WERI-Rb-1 (cell line): ENCODE measurements around the gene NELL2.
A peak's percentile ranks its signal among the peaks of the same experiment; 100 is the strongest.

Source experiments
- DNase-seq: peaks from one replicate; pipeline ENCODE4 v3.0.0-alpha.2; 2020
- H3K27ac ChIP-seq: fragments of 250-450 bp; sonication (Bioruptor Pico); 2 replicates; pipeline ENCODE4 v1.5.1; 2020; ENCODE audit warnings: mild to moderate bottlenecking, moderate library complexity
- H3K27me3 ChIP-seq: fragments of 250-450 bp; sonication (Bioruptor Pico); 2 replicates; pipeline ENCODE4 v1.5.1; 2021; ENCODE audit warnings: mild to moderate bottlenecking, low read depth, moderate library complexity; ENCODE audit not compliant: insufficient read depth, severe bottlenecking
- H3K36me3 ChIP-seq: fragments of 250-450 bp; sonication (Bioruptor Pico); 2 replicates; pipeline ENCODE4 v1.5.1; 2020; ENCODE audit warnings: mild to moderate bottlenecking, moderate library complexity
- H3K4me3 ChIP-seq: 2 replicates; pipeline ENCODE4 v1.5.1; 2011; ENCODE audit warnings: low read depth, mild to moderate bottlenecking, control low read depth, low read length
- H3K9me3 ChIP-seq: fragments of 250-450 bp; sonication (Bioruptor Pico); 2 replicates; pipeline ENCODE4 v1.5.1; 2021; ENCODE audit warnings: mild to moderate bottlenecking, moderate library complexity; ENCODE audit not compliant: severe bottlenecking
- CTCF ChIP-seq: IDR thresholded peaks from 2 replicates; pipeline ENCODE4 v1.5.1; 2011; ENCODE audit warnings: low read depth, mild to moderate bottlenecking, control low read depth, inconsistent platforms, low read length

NELL2 gene

GRCh38 chr12:44819884-44820283, 56.2 kb downstream of the NELL2 start:
- Histone ChIP-seq H3K27me3 (no peaks in the 10 kb centered on the region), H3K4me3 (no peak overlapping the region), H3K9me3 (no peaks in the 10 kb centered on the region), H3K27ac (no peak overlapping the region), H3K36me3 (peaks cover 6% of the 10 kb centered on the region; the same call in 1 of the 2 replicates)
- TF ChIP-seq CTCF = no peak
- no peak for DNase-seq

GRCh38 chr12:44817687-44818086, 58.4 kb downstream of the NELL2 start:
- TF ChIP-seq CTCF = no peak
- Histone ChIP-seq H3K36me3 (peaks cover 9% of the 10 kb centered on the region; the same call in 1 of the 2 replicates), H3K9me3 (no peaks in the 10 kb centered on the region), H3K27me3 (no peaks in the 10 kb centered on the region), H3K4me3 (no peak overlapping the region), H3K27ac (no peak overlapping the region)
- DNase-seq = no peak

- TF ChIP-seq CTCF = no peak
- H3K27ac ChIP-seq = no peak overlapping the region
- no peaks in the 10 kb centered on the region for H3K9me3 ChIP-seq
- H3K36me3 ChIP-seq = peaks cover 12% of the 10 kb centered on the region
- no peaks in the 10 kb centered on the region for H3K27me3 ChIP-seq
- DNase-seq = no peak
- H3K4me3 ChIP-seq = no peak overlapping the region
Measured at GRCh38 chr12:44816446-44817017, 59.6 kb downstream of the NELL2 start.

GRCh38 chr12:44812062-44812461, 64.1 kb downstream of the NELL2 start:
- peaks cover 12% of the 10 kb centered on the region for H3K36me3 ChIP-seq
- no peak overlapping the region for H3K27ac ChIP-seq
- no peaks in the 10 kb centered on the region for H3K9me3 ChIP-seq
- H3K4me3 ChIP-seq = no peak overlapping the region
- H3K27me3 ChIP-seq = no peaks in the 10 kb centered on the region
- peak; percentile 11 for DNase-seq
- peak; percentile 34 for TF ChIP-seq CTCF

GRCh38 chr12:44804068-44804467, 72.0 kb downstream of the NELL2 start:
- no peaks in the 10 kb centered on the region for H3K36me3 ChIP-seq
- no peak overlapping the region for H3K4me3 ChIP-seq
- no peaks in the 10 kb centered on the region for H3K27me3 ChIP-seq
- DNase-seq = no peak
- no peak for TF ChIP-seq CTCF
- no peak overlapping the region for H3K27ac ChIP-seq
- H3K9me3 ChIP-seq = no peaks in the 10 kb centered on the region

GRCh38 chr12:44795970-44796369, 80.1 kb downstream of the NELL2 start:
- no peaks in the 10 kb centered on the region for H3K9me3 ChIP-seq
- no peak overlapping the region for H3K4me3 ChIP-seq
- H3K27ac ChIP-seq = no peak overlapping the region
- TF ChIP-seq CTCF = no peak
- DNase-seq = no peak
- H3K27me3 ChIP-seq = no peaks in the 10 kb centered on the region
- no peaks in the 10 kb centered on the region for H3K36me3 ChIP-seq
